DND-41 (cell line): ENCODE results near the gene LRRC27.

Experiments used
- ATAC-seq: fragments of 200-7000 bp; cut with Tn5 transposase; 3 replicates; pipeline ENCODE4 v1.9.1; 2021; ENCODE audit warnings: low read depth; ENCODE audit not compliant: insufficient read depth
- DNase-seq: peaks from one replicate; pipeline ENCODE4 v3.0.0-alpha.2; 2020
- H2AFZ ChIP-seq: 2 replicates; pipeline ENCODE4 v1.6.0; 2012; ENCODE audit warnings: low read depth, low read length
- H3K27ac ChIP-seq: 2 replicates; pipeline ENCODE4 v1.5.1; 2012; ENCODE audit warnings: low read length, inconsistent platforms
- H3K27me3 ChIP-seq: fragments of 200-600 bp; sonication (generic); 2 replicates; pipeline ENCODE4 v1.6.0; 2012; ENCODE audit warnings: low read length, mild to moderate bottlenecking, inconsistent platforms; ENCODE audit not compliant: insufficient read depth, poor library complexity
- H3K36me3 ChIP-seq: 2 replicates; pipeline ENCODE4 v1.5.1; 2012; ENCODE audit warnings: low read length, inconsistent platforms; ENCODE audit not compliant: insufficient read depth
- H3K4me1 ChIP-seq: 2 replicates; pipeline ENCODE4 v1.5.1; 2012; ENCODE audit warnings: mild to moderate bottlenecking, low read length; ENCODE audit not compliant: insufficient read depth
- H3K4me2 ChIP-seq: 2 replicates; pipeline ENCODE4 v1.6.0; 2012; ENCODE audit warnings: mild to moderate bottlenecking, moderate library complexity, low read length, inconsistent platforms; ENCODE audit not compliant: insufficient read depth
- H3K4me3 ChIP-seq, 2 experiments: fragments of 200-600 bp in 1 of 2; shearing (Covaris generic) in 1 of 2; 2 replicates each; pipeline ENCODE4 v1.5.1; 2012 to 2016; ENCODE audit warnings: inconsistent platforms in 2 of 2, low read length in 2 of 2, mild to moderate bottlenecking in 2 of 2, low read depth in 1 of 2, moderate library complexity in 1 of 2
- H3K79me2 ChIP-seq: 2 replicates; pipeline ENCODE4 v1.6.0; 2012; ENCODE audit warnings: low read length, inconsistent platforms; ENCODE audit not compliant: insufficient read depth
- H3K9ac ChIP-seq: 2 replicates; pipeline ENCODE4 v1.6.0; 2012; ENCODE audit warnings: low read depth, mild to moderate bottlenecking, inconsistent platforms, low read length, moderate library complexity
- H3K9me3 ChIP-seq: 2 replicates; pipeline ENCODE4 v1.5.1; 2012; ENCODE audit warnings: low read length, moderate library complexity, mild to moderate bottlenecking, inconsistent platforms; ENCODE audit not compliant: insufficient read depth, severe bottlenecking
- H4K20me1 ChIP-seq: 2 replicates; pipeline ENCODE4 v1.6.0; 2012; ENCODE audit warnings: low read length; ENCODE audit not compliant: insufficient read depth
- CTCF ChIP-seq: IDR thresholded peaks from 2 replicates; pipeline ENCODE4 v1.5.1; 2012; ENCODE audit warnings: borderline replicate concordance, low read length, moderate library complexity, mild to moderate bottlenecking; ENCODE audit not compliant: poor library complexity, severe bottlenecking; ENCODE audit errors: extremely low read depth
- EZH2 ChIP-seq: IDR thresholded peaks from 3 replicates; pipeline ENCODE4 v1.6.1; 2012; ENCODE audit warnings: borderline replicate concordance, low read depth, mild to moderate bottlenecking, moderate library complexity, low read length, inconsistent platforms; ENCODE audit not compliant: severe bottlenecking

LRRC27 gene

GRCh38 chr10:132428486-132428995 lies 96.5 kb downstream of the LRRC27 start:
- Histone ChIP-seq H2AFZ (no peak overlapping the region), H3K9me3 (peaks cover 2% of the 10 kb centered on the region), H3K27me3 (no peaks in the 10 kb centered on the region), H4K20me1 (peaks cover 2% of the 10 kb centered on the region; the same call in 1 of the 2 replicates), H3K79me2 (no peaks in the 10 kb centered on the region), H3K4me1 (no peaks in the 10 kb centered on the region), H3K27ac (no peak overlapping the region), H3K36me3 (no peaks in the 10 kb centered on the region; the same call in 1 of the 2 replicates), H3K9ac (no peak overlapping the region), H3K4me2 (no peak overlapping the region), H3K4me3 (no peak overlapping the region)
- TF ChIP-seq CTCF (no peak), EZH2 (no peak)
- no peak for DNase-seq
- ATAC-seq, result no peak
